GM18907 (cell line): ENCODE measurements around the gene SUMO3.

Experiments
- ATAC-seq: cut with Tn5 transposase; IDR thresholded peaks from one replicate; pipeline ENCODE4 v1.9.1; 2021; ENCODE audit warnings: mild to moderate bottlenecking, moderate library complexity; ENCODE audit not compliant: unreplicated experiment

SUMO3 gene

GRCh38 chr21:44831227-44831860 lies 13.5 kb upstream of the SUMO3 start:
- no peak for ATAC-seq

- no peak for ATAC-seq
These were observed 11.7 kb upstream of the SUMO3 start for GRCh38 chr21:44829507-44830092.

- no peak for ATAC-seq
These were observed 10.6 kb upstream of the SUMO3 start for GRCh38 chr21:44828362-44829056.

- no peak for ATAC-seq
These were observed 5.4 kb upstream of the SUMO3 start for GRCh38 chr21:44823179-44823660.

GRCh38 chr21:44822484-44823178 lies 4.8 kb upstream of the SUMO3 start:
- no peak for ATAC-seq

GRCh38 chr21:44820851-44821250 lies 3.0 kb upstream of the SUMO3 start:
- no peak for ATAC-seq

GRCh38 chr21:44819283-44820243 lies 1.7 kb upstream of the SUMO3 start:
- ATAC-seq = no peak

- ATAC-seq = no peak
These were observed 764 bp upstream of the SUMO3 start for GRCh38 chr21:44818640-44819011.

GRCh38 chr21:44817506-44817880 lies 369 bp downstream of the SUMO3 start:
- ATAC-seq = peak; percentile 74

- no peak for ATAC-seq
These were observed 929 bp downstream of the SUMO3 start for GRCh38 chr21:44816761-44817505.

GRCh38 chr21:44815852-44816628 lies 1.8 kb downstream of the SUMO3 start:
- no peak for ATAC-seq

GRCh38 chr21:44815225-44815624 lies 2.6 kb downstream of the SUMO3 start:
- ATAC-seq = no peak

GRCh38 chr21:44814498-44815023 lies 3.3 kb downstream of the SUMO3 start:
- no peak for ATAC-seq

GRCh38 chr21:44813727-44814126 lies 4.1 kb downstream of the SUMO3 start:
- no peak for ATAC-seq

GRCh38 chr21:44813149-44813548 lies 4.7 kb downstream of the SUMO3 start:
- no peak for ATAC-seq

GRCh38 chr21:44812640-44813039 lies 5.2 kb downstream of the SUMO3 start:
- no peak for ATAC-seq

- ATAC-seq = no peak
These were observed 7.1 kb downstream of the SUMO3 start for GRCh38 chr21:44810779-44811178.

GRCh38 chr21:44805859-44806258 lies 12.0 kb downstream of the SUMO3 start:
- ATAC-seq = no peak

GRCh38 chr21:44805226-44805625 lies 12.6 kb downstream of the SUMO3 start:
- ATAC-seq = no peak
